Tibial nerve (tissue), 4 donors: ENCODE results near the gene SIPA1L2. TPM values are rescaled to one million over a fixed set of nuclear protein-coding genes. Genes with fewer than 3 reads are reported as not detected.
"Not testable (repeated sequence)": the region's sequence is repeated elsewhere in the genome, so short reads cannot be mapped to it uniquely, and the experiment has no call there.

Source experiments
- DNase-seq, 2 donors: peaks; one replicate each; pipeline ENCODE4 v3.0.0-alpha.2; 2019; ENCODE audit warnings: low spot score in 2 of 2
- H3K27ac ChIP-seq, 4 donors: fragments of 200-600 bp; sonication (generic) in 3 of 4; one replicate each; pipeline ENCODE4 v1.5.1; 2017 to 2019; ENCODE audit warnings: mild to moderate bottlenecking in 1 of 4
- H3K27me3 ChIP-seq, 2 donors: fragments of 200-600 bp; sonication (generic) in 1 of 2; one replicate each; pipeline versions ENCODE4 v1.5.1 to v1.6.0; 2017 to 2019
- H3K36me3 ChIP-seq, 3 donors: fragments of 200-600 bp; sonication (generic); one replicate each; pipeline ENCODE4 v1.5.1; 2018 to 2019
- H3K4me1 ChIP-seq, 4 donors: fragments of 200-600 bp; sonication (generic) in 3 of 4; one replicate each; pipeline ENCODE4 v1.5.1; 2017 to 2019
- H3K4me3 ChIP-seq, 4 donors: fragments of 200-600 bp; sonication (generic) in 3 of 4; one replicate each; pipeline ENCODE4 v1.5.1; 2017 to 2019; ENCODE audit warnings: mild to moderate bottlenecking in 1 of 4, moderate library complexity in 1 of 4
- H3K9me3 ChIP-seq, 4 donors: fragments of 200-600 bp; sonication (generic) in 3 of 4; one replicate each; pipeline ENCODE4 v1.5.1; 2017 to 2019
- CTCF ChIP-seq, 5 experiments: fragments of 200-600 bp in 3 of 5; fragments of 450-650 bp in 2 of 5; sonication (generic) in 3 of 5; IDR thresholded peaks; one replicate each; pipeline ENCODE4 v1.5.1; 2016 to 2019; ENCODE audit warnings: antibody characterized with exemption in 5 of 5, mild to moderate bottlenecking in 3 of 5, moderate library complexity in 2 of 5
- EP300 ChIP-seq, 2 donors: sonication (generic); formaldehyde crosslinking; IDR thresholded peaks; one replicate each; pipeline ENCODE4 v1.6.1; 2017; ENCODE audit warnings: antibody characterized with exemption in 2 of 2, mild to moderate bottlenecking in 1 of 2
- POLR2A ChIP-seq, 2 donors: fragments of 450-650 bp; IDR thresholded peaks; one replicate each; pipeline ENCODE4 v1.6.1; 2017; ENCODE audit warnings: antibody characterized with exemption in 2 of 2, mild to moderate bottlenecking in 2 of 2, moderate library complexity in 2 of 2
- WGBS, 2 donors: methylation state at CpG; one replicate each; pipeline ENCODE4 v1.1.5; 2018; 5-methylcytosine and 5-hydroxymethylcytosine counted together
- total RNA-seq, 4 donors: library from RNA; depleted of rRNA; stranded (reverse); fragments of >200 nt; gene quantifications; one replicate each; pipeline ENCODE4 v1.1.0, GENCODE V29; 2016

The SIPA1L2 gene
- total RNA-seq, 4 donors from 2014 or later = 29.8 to 56.4 (median 40.7) TPM

DNA sequence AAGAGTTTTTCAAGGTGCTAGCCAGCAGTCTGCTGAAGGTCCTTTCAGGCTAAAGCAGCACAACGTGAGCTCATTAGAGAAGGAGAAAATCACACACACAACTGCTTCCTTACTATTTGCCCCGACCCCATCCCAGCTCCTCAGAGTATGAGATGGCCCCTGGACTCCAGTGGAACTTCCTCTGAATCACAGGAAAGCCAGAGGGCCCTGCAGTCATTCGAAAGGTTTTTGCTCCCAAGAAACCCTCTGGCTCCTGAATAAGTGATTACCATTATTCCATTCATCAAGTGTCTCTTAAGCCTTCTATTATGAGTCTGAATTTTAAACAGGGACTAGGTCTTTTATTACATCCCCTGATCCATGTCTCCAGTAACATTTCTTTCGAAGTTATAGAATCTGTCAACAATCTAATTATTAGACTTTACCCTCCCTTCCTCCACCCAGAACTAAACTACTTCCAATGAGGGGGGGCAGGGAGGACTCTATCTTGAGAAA is 14.6 kb downstream of the SIPA1L2 start:
- H3K4me1 ChIP-seq = peaks cover 0 to 59% (median 17%) of the 10 kb centered on the region in 4 donors

GRCh38 chr1:232614811-232615210 is 15.1 kb downstream of the SIPA1L2 start:
- Histone ChIP-seq H3K4me3 (no peak overlapping the region), H3K27ac (no peak overlapping the region), H3K4me1 (peaks cover 0 to 54% (median 16%) of the 10 kb centered on the region in 4 donors), H3K9me3 (no peaks in the 10 kb centered on the region), H3K36me3 (no peaks in the 10 kb centered on the region), H3K27me3 (no peaks in the 10 kb centered on the region)
- DNase-seq = no peak
- TF ChIP-seq EP300 (IDR thresholded peaks at IDR 0.05) (no peak), POLR2A (IDR thresholded peaks at IDR 0.05) (no peak), CTCF (IDR thresholded peaks at IDR 0.05) (no peak)

More for the DNA sequence above, 14.6 kb downstream of the SIPA1L2 start:
- TF ChIP-seq CTCF (IDR thresholded peaks at IDR 0.05) = no peak
- TF ChIP-seq EP300 (IDR thresholded peaks at IDR 0.05) = no peak
- TF ChIP-seq POLR2A (IDR thresholded peaks at IDR 0.05) = no peak
- Histone ChIP-seq H3K4me3 (no peak overlapping the region), H3K36me3 (no peaks in the 10 kb centered on the region), H3K27me3 (no peaks in the 10 kb centered on the region), H3K27ac (no peak overlapping the region), H3K9me3 (no peaks in the 10 kb centered on the region)
- WGBS, 2 donors = 69 to 71% methylated on average over 4 of the region's 4 CpGs
- DNase-seq = no peak

GRCh38 chr1:232613752-232614381 is 16.1 kb downstream of the SIPA1L2 start:
- peak overlapping the region in 2 of 4 donors; percentile 33 to 56 for H3K27ac ChIP-seq
- peaks cover 0 to 45% (median 15%) of the 10 kb centered on the region in 4 donors for H3K4me1 ChIP-seq
- H3K27me3 ChIP-seq = no peaks in the 10 kb centered on the region
- peak in 1 of 2 donors; percentile 5 for TF ChIP-seq EP300 (IDR thresholded peaks at IDR 0.05)
- no peak for TF ChIP-seq CTCF (IDR thresholded peaks at IDR 0.05)
- no peak for TF ChIP-seq POLR2A (IDR thresholded peaks at IDR 0.05)
- DNase-seq = no peak
- H3K4me3 ChIP-seq = no peak overlapping the region
- H3K36me3 ChIP-seq = no peaks in the 10 kb centered on the region
- 27 to 28% methylated on average over 5 of the region's 5 CpGs for WGBS, 2 donors
- H3K9me3 ChIP-seq = no peaks in the 10 kb centered on the region

GRCh38 chr1:232612836-232613235 is 17.1 kb downstream of the SIPA1L2 start:
- H3K27me3 ChIP-seq, H3K4me3 ChIP-seq, H3K36me3 ChIP-seq, DNase-seq, H3K27ac ChIP-seq, H3K9me3 ChIP-seq: not testable (repeated sequence)
- H3K4me1 ChIP-seq = peaks cover 0 to 44% (median 15%) of the 10 kb centered on the region in 4 donors
- 93 to 96% methylated on average over 7 of the region's 7 CpGs for WGBS, 2 donors

- Histone ChIP-seq H3K36me3 (no peaks in the 10 kb centered on the region), H3K27me3 (no peaks in the 10 kb centered on the region), H3K4me1 (peaks cover 0 to 36% (median 15%) of the 10 kb centered on the region in 4 donors), H3K4me3 (no peak overlapping the region), H3K9me3 (no peaks in the 10 kb centered on the region), H3K27ac (peak overlapping the region in 1 of 4 donors; percentile 33)
- TF ChIP-seq EP300 (IDR thresholded peaks at IDR 0.05) (no peak), POLR2A (IDR thresholded peaks at IDR 0.05) (no peak), CTCF (IDR thresholded peaks at IDR 0.05) (no peak)
- WGBS, 2 donors = 89 to 99% methylated on average over 7 of the region's 7 CpGs
- DNase-seq = no peak
Measured at GRCh38 chr1:232611834-232612233, 18.1 kb downstream of the SIPA1L2 start.
